Neutrophil (primary cell): Measurements from ENCODE around the gene EAPP.

Source experiments
- H3K27ac ChIP-seq: fragments of 200-600 bp; sonication (generic); 2 replicates; pipeline ENCODE4 v1.5.1; 2016; ENCODE audit warnings: mild to moderate bottlenecking, moderate library complexity
- H3K27me3 ChIP-seq: fragments of 200-600 bp; sonication (generic); 2 replicates; pipeline ENCODE4 v1.6.0; 2016; ENCODE audit warnings: mild to moderate bottlenecking
- H3K36me3 ChIP-seq: fragments of 200-600 bp; sonication (generic); 2 replicates; pipeline ENCODE4 v1.5.1; 2017
- H3K4me1 ChIP-seq, 2 experiments: fragments of 200-600 bp in 1 of 2; sonication (generic) in 1 of 2; 1 replicate in 1 of 2; 2 replicates in 1 of 2; pipeline versions ENCODE4 v1.5.1 to v1.6.1; 2013 to 2016; ENCODE audit warnings: low read depth in 1 of 2, low read length in 1 of 2, mild to moderate bottlenecking in 1 of 2, moderate library complexity in 1 of 2; ENCODE audit not compliant: control insufficient read depth in 1 of 2, insufficient read depth in 1 of 2
- H3K4me3 ChIP-seq, 2 experiments: fragments of 200-600 bp in 1 of 2; sonication (generic) in 1 of 2; 1 replicate in 1 of 2; 2 replicates in 1 of 2; pipeline ENCODE4 v1.5.1; 2013 to 2016; ENCODE audit warnings: low read depth in 1 of 2, low read length in 1 of 2, mild to moderate bottlenecking in 1 of 2, moderate library complexity in 1 of 2
- H3K9me3 ChIP-seq: fragments of 200-600 bp; sonication (generic); 2 replicates; pipeline ENCODE4 v1.5.1; 2016
- TF ChIP-seq, protein P1 (sequence below): fragments of 200-600 bp; sonication (generic); IDR thresholded peaks from 2 replicates; pipeline ENCODE4 v1.5.1; 2016; ENCODE audit warnings: antibody characterized with exemption

Gene EAPP

DNA sequence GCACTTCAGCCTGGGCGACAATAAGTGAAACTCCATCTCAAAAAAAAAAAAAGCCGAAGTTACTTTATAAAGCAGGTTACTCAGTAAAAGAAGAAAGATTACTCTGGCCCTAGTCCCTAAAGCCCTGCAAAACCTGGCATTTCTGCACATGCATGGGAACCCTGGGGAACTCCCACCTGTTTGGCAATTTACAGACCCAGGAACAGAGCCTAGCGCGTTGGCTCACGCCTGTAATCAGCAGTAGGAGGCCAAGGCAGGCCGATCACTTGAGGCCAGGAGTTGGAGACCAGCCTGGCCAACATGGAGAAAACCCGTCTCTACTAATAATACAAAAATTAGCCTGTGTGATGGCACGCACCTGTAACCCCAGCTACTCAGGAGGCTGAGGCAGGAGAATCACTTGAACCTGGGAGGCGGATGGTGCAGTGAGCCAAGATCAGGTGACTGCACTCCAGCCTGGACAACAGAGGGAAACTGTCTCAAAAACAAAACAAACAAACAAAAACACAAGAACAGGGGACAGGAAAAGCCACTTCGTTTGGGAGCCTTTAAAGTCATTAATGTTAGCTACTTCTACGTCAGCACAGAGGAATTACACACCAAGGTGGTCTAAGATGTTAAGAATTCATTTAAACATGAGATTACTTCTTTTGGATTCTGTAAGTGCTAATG is 43.4 kb downstream of the EAPP start:
- Histone ChIP-seq H3K27ac (peak overlapping the region; percentile 56), H3K4me3 (peak overlapping the region in 1 of 2 experiments; percentile 51)
- TF ChIP-seq, protein P1, sequence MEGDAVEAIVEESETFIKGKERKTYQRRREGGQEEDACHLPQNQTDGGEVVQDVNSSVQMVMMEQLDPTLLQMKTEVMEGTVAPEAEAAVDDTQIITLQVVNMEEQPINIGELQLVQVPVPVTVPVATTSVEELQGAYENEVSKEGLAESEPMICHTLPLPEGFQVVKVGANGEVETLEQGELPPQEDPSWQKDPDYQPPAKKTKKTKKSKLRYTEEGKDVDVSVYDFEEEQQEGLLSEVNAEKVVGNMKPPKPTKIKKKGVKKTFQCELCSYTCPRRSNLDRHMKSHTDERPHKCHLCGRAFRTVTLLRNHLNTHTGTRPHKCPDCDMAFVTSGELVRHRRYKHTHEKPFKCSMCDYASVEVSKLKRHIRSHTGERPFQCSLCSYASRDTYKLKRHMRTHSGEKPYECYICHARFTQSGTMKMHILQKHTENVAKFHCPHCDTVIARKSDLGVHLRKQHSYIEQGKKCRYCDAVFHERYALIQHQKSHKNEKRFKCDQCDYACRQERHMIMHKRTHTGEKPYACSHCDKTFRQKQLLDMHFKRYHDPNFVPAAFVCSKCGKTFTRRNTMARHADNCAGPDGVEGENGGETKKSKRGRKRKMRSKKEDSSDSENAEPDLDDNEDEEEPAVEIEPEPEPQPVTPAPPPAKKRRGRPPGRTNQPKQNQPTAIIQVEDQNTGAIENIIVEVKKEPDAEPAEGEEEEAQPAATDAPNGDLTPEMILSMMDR, result no peak

DNA sequence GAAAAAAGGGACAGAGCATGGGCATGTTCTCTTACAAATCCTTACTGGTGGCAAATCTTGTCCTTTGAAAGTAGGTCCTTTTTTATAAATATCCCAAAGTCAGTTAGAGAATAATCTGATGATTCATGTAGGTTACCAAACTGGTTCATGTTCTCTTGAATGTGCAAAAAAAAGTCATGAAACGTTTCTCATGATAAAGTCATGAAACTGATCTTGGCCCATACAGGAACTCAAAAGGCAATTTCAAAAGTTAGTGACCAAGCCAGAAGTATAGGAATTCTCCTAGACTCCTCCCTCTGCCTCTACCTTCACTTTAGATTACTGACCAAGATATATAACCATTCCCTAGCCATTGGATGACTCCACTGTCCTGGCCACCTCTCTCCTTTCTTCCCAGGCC is 50.2 kb downstream of the EAPP start:
- peaks cover 9 to 30% of the 10 kb centered on the region in 2 experiments for H3K4me1 ChIP-seq
- no peaks in the 10 kb centered on the region for H3K27me3 ChIP-seq
- H3K36me3 ChIP-seq, result no peaks in the 10 kb centered on the region
- no peaks in the 10 kb centered on the region for H3K9me3 ChIP-seq
- no peak overlapping the region for H3K27ac ChIP-seq
- H3K4me3 ChIP-seq, result no peak overlapping the region
- TF ChIP-seq, protein P1, result no peak

More for the DNA sequence above, 43.4 kb downstream of the EAPP start:
- Histone ChIP-seq H3K4me1 (peaks cover 16 to 53% of the 10 kb centered on the region in 2 experiments), H3K27me3 (no peaks in the 10 kb centered on the region), H3K9me3 (no peaks in the 10 kb centered on the region), H3K36me3 (no peaks in the 10 kb centered on the region)

- no peaks in the 10 kb centered on the region for H3K27me3 ChIP-seq
- no peak overlapping the region for H3K27ac ChIP-seq
- no peak overlapping the region for H3K4me3 ChIP-seq
- peaks cover 4 to 22% of the 10 kb centered on the region in 2 experiments for H3K4me1 ChIP-seq
- TF ChIP-seq, protein P1, result no peak
- no peaks in the 10 kb centered on the region for H3K9me3 ChIP-seq
- no peaks in the 10 kb centered on the region for H3K36me3 ChIP-seq
Observed at GRCh38 chr14:34488528-34488927, 51.0 kb downstream of the EAPP start.

DNA sequence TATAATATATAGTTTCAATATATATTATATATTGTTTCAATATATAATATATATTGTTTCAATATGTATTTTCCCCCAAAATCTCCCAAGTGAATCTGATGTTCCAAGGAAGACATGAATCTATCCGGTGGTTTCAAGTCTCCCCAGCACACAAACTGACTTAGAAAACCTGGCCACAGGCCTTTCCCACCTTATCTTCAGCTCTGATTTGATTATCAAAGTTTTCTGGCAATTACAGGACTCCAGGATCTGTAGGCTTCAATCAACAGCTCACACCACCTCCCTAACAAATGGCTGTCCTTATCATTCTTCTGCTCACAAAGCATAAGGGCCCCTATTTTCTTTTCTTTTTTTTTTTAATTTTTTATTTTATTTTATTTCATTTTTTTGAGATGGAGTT is 54.8 kb downstream of the EAPP start:
- H3K9me3 ChIP-seq, result no peaks in the 10 kb centered on the region
- no peaks in the 10 kb centered on the region for H3K27me3 ChIP-seq
- H3K4me3 ChIP-seq, result no peak overlapping the region
- peaks cover 8 to 17% of the 10 kb centered on the region in 2 experiments for H3K4me1 ChIP-seq
- H3K36me3 ChIP-seq, result no peaks in the 10 kb centered on the region
- TF ChIP-seq, protein P1, result no peak
- no peak overlapping the region for H3K27ac ChIP-seq

DNA sequence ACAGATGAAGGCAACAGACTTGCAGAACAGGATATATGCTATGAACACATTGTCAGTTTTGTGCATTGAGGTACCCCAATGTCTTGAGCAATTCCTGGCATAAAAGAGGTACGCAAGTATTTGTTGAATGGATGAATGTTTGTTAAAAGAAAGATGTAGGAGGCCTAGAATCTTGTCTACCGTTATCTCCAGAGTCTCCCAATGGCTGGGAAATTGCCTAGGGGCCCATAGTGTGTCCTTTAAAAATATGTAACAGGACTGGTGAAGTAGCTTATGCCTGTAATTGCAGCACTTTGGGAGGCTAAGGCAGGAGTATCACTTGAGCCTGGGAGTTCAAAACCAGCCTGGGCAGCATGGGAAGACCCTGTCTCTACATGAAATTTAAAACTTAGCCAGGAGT is 57.0 kb downstream of the EAPP start:
- no peaks in the 10 kb centered on the region for H3K9me3 ChIP-seq
- H3K36me3 ChIP-seq, result no peaks in the 10 kb centered on the region
- H3K4me1 ChIP-seq, result peaks cover 8 to 11% of the 10 kb centered on the region in 2 experiments
- no peak overlapping the region for H3K4me3 ChIP-seq
- TF ChIP-seq, protein P1, result no peak
- no peak overlapping the region for H3K27ac ChIP-seq
- H3K27me3 ChIP-seq, result no peaks in the 10 kb centered on the region
